Keratinocyte (primary cell): ENCODE data around the gene TIAM1. TPM values are rescaled to one million over a fixed set of nuclear protein-coding genes. Genes with fewer than 3 reads are reported as not detected.

ENCODE experiments used
- DNase-seq: peaks from one replicate; pipeline ENCODE4 v3.0.0-alpha.2; 2011; ENCODE audit warnings: low read depth, missing footprints, low spot score
- FAIRE-seq: peaks from 2 replicates; lab custom pipeline; 2011; peaks lifted over from hg19 to GRCh38; lab: Jason Lieb, UNC
- H2AFZ ChIP-seq: 2 replicates; pipeline ENCODE4 v1.6.0; 2012; ENCODE audit warnings: low read length, control low read depth, inconsistent platforms; ENCODE audit not compliant: control insufficient read depth
- H3K27ac ChIP-seq: 2 replicates; pipeline ENCODE4 v1.5.1; 2011; ENCODE audit warnings: low read length; ENCODE audit not compliant: control insufficient read depth, insufficient read depth
- H3K27me3 ChIP-seq: 3 replicates; pipeline ENCODE4 v1.6.0; 2011; ENCODE audit warnings: low read length; ENCODE audit not compliant: control insufficient read depth, insufficient read depth; ENCODE audit errors: extremely low read depth
- H3K36me3 ChIP-seq, 2 experiments: 2 replicates in 1 of 2; 3 replicates in 1 of 2; pipeline ENCODE4 v1.5.1; 2011; ENCODE audit warnings: low read length in 2 of 2, mild to moderate bottlenecking in 1 of 2; ENCODE audit not compliant: control insufficient read depth in 2 of 2, insufficient read depth in 2 of 2; ENCODE audit errors: extremely low read depth in 1 of 2
- H3K4me1 ChIP-seq: 3 replicates; pipeline ENCODE4 v1.5.1; 2011; ENCODE audit warnings: low read length; ENCODE audit not compliant: control insufficient read depth, insufficient read depth; ENCODE audit errors: extremely low read depth
- H3K4me2 ChIP-seq: 3 replicates; pipeline ENCODE4 v1.6.0; 2011; ENCODE audit warnings: low read depth, low read length; ENCODE audit not compliant: control insufficient read depth, insufficient read depth; ENCODE audit errors: extremely low read depth
- H3K4me3 ChIP-seq, 3 experiments: fragments of 200-600 bp in 1 of 3; sonication (generic) in 1 of 3; 2 replicates in 2 of 3; 3 replicates in 1 of 3; pipeline ENCODE4 v1.5.1; 2011 to 2016; ENCODE audit warnings: low read length in 3 of 3, mild to moderate bottlenecking in 3 of 3, control low read depth in 2 of 3, inconsistent platforms in 1 of 3, low read depth in 1 of 3, mixed read lengths in 1 of 3, mixed run types in 1 of 3, moderate library complexity in 1 of 3; ENCODE audit not compliant: control insufficient read depth in 2 of 3, insufficient read depth in 2 of 3; ENCODE audit errors: extremely low read depth in 1 of 3
- H3K79me2 ChIP-seq: 2 replicates; pipeline ENCODE4 v1.6.0; 2012; ENCODE audit warnings: low read length; ENCODE audit not compliant: control insufficient read depth, insufficient read depth
- H3K9ac ChIP-seq: 3 replicates; pipeline ENCODE4 v1.6.0; 2011; ENCODE audit warnings: low read length; ENCODE audit not compliant: control insufficient read depth, insufficient read depth; ENCODE audit errors: extremely low read depth
- H3K9me1 ChIP-seq: 3 replicates; pipeline ENCODE4 v1.6.0; 2011; ENCODE audit warnings: low read length; ENCODE audit not compliant: control insufficient read depth, insufficient read depth; ENCODE audit errors: extremely low read depth
- H3K9me3 ChIP-seq: 2 replicates; pipeline ENCODE4 v1.5.1; 2012; ENCODE audit warnings: low read depth, low read length; ENCODE audit not compliant: control insufficient read depth
- H4K20me1 ChIP-seq: 3 replicates; pipeline ENCODE4 v1.6.0; 2011; ENCODE audit warnings: low read length; ENCODE audit not compliant: control insufficient read depth, insufficient read depth; ENCODE audit errors: extremely low read depth
- CTCF ChIP-seq, 3 experiments: IDR thresholded peaks in 1 of 3; conservative IDR thresholded peaks in 1 of 3; optimal IDR thresholded peaks in 1 of 3; 2 replicates in 2 of 3; 3 replicates in 1 of 3; pipeline versions ENCODE3 to v1.5.1; 2011; ENCODE audit warnings: low read length in 3 of 3, mild to moderate bottlenecking in 3 of 3, moderate library complexity in 2 of 3, control low read depth in 1 of 3, inconsistent platforms in 1 of 3; ENCODE audit not compliant: insufficient read depth in 2 of 3; ENCODE audit errors: extremely low read depth in 1 of 3
- EZH2 ChIP-seq: IDR thresholded peaks from one replicate; pipeline ENCODE4 v1.6.1; 2012; ENCODE audit warnings: inconsistent platforms, mild to moderate bottlenecking, low read length, moderate library complexity
- dilution Hi-C: fragments of 300-500 bp; cut with MboI; formaldehyde crosslinking; loops from one replicate; pipeline ENCODE4 v1.7.0; 2020; ENCODE audit warnings: low sequenced_read_pairs; ENCODE audit not compliant: extremely low pct_ligation_motif_present
- polyA plus RNA-seq, 5 experiments: library from polyadenylated mRNA; depleted of rRNA in 3 of 5; stranded (reverse) in 3 of 5; stranded (forward) in 1 of 5; unstranded in 1 of 5; fragments of >200 nt; gene quantifications; 1 replicate in 1 of 5; 2 replicates in 3 of 5; 3 replicates in 1 of 5; pipeline versions ENCODE4 v1.2.1 to v1.2.3, GENCODE V29; 2011 to 2012; ENCODE audit warnings: missing spikeins in 2 of 5, low read depth in 1 of 5, low replicate concordance in 1 of 5

TIAM1 gene
- polyA plus RNA-seq, 1 donor (not counting 4 experiments of a cell fraction or from before 2014, with no cell fraction given): 8.3 TPM

- dilution Hi-C loops: no loop called here
- no peak overlapping the region for H3K4me2 ChIP-seq
- H3K9ac ChIP-seq: no peak overlapping the region
- no peak overlapping the region for H3K4me3 ChIP-seq
- no peak overlapping the region for H2AFZ ChIP-seq
- no peak for DNase-seq
- H3K27me3 ChIP-seq: no peaks in the 10 kb centered on the region
- H3K4me1 ChIP-seq: peaks cover 44% of the 10 kb centered on the region
- no peaks in the 10 kb centered on the region for H3K9me3 ChIP-seq
- no peaks in the 10 kb centered on the region for H3K36me3 ChIP-seq
- H3K79me2 ChIP-seq: peaks cover 2% of the 10 kb centered on the region
- no peak for TF ChIP-seq CTCF (optimal IDR thresholded peaks at IDR 0.05 in 1 of 3, IDR thresholded peaks at IDR 0.05 in 1 of 3, conservative IDR thresholded peaks at IDR 0.05 in 1 of 3; ENCODE audit: extremely low read depth in 1 of 3, insufficient read depth in 2 of 3, low read length in 3 of 3)
- TF ChIP-seq EZH2: no peak
- FAIRE-seq: no peak
- H3K27ac ChIP-seq: no peak overlapping the region
- no peaks in the 10 kb centered on the region for H4K20me1 ChIP-seq
- peaks cover 2% of the 10 kb centered on the region for H3K9me1 ChIP-seq
These were observed 4.3 kb downstream of the TIAM1 start for GRCh38 chr21:31339721-31340120.

GRCh38 chr21:31338908-31339368 is 5.1 kb downstream of the TIAM1 start:
- no peak overlapping the region for H3K9ac ChIP-seq
- peaks cover 2% of the 10 kb centered on the region for H3K79me2 ChIP-seq
- no peak overlapping the region for H3K27ac ChIP-seq
- H3K9me3 ChIP-seq: no peaks in the 10 kb centered on the region
- dilution Hi-C loops: no loop called here
- DNase-seq (no peak), FAIRE-seq (no peak)
- no peaks in the 10 kb centered on the region for H4K20me1 ChIP-seq
- no peak overlapping the region for H3K4me2 ChIP-seq
- no peak overlapping the region for H3K4me3 ChIP-seq
- H3K4me1 ChIP-seq: peaks cover 40% of the 10 kb centered on the region
- no peaks in the 10 kb centered on the region for H3K27me3 ChIP-seq
- H2AFZ ChIP-seq: no peak overlapping the region
- H3K36me3 ChIP-seq: no peaks in the 10 kb centered on the region
- H3K9me1 ChIP-seq: peaks cover 2% of the 10 kb centered on the region
- TF ChIP-seq CTCF (optimal IDR thresholded peaks at IDR 0.05 in 1 of 3, IDR thresholded peaks at IDR 0.05 in 1 of 3, conservative IDR thresholded peaks at IDR 0.05 in 1 of 3; ENCODE audit: extremely low read depth in 1 of 3, insufficient read depth in 2 of 3, low read length in 3 of 3) (no peak), EZH2 (no peak)
